ES-I3 (cell line): Measurements from ENCODE around the gene WDR49.

Experiments used
- H3K36me3 ChIP-seq: 2 replicates; pipeline ENCODE4 v1.6.1; 2013; ENCODE audit warnings: mild to moderate bottlenecking, low read length, control low read depth, moderate library complexity; ENCODE audit not compliant: insufficient read depth
- H3K4me1 ChIP-seq: 2 replicates; pipeline ENCODE4 v1.6.1; 2013; ENCODE audit warnings: mild to moderate bottlenecking, control low read depth, low read length; ENCODE audit not compliant: insufficient read depth
- H3K9ac ChIP-seq: 2 replicates; pipeline ENCODE4 v1.6.1; 2013; ENCODE audit warnings: low read depth, mild to moderate bottlenecking, low read length, moderate library complexity
- H3K9me3 ChIP-seq: 2 replicates; pipeline ENCODE4 v1.6.1; 2013; ENCODE audit warnings: mild to moderate bottlenecking, low read length, moderate library complexity; ENCODE audit not compliant: control insufficient read depth, insufficient read depth

WDR49 gene

DNA sequence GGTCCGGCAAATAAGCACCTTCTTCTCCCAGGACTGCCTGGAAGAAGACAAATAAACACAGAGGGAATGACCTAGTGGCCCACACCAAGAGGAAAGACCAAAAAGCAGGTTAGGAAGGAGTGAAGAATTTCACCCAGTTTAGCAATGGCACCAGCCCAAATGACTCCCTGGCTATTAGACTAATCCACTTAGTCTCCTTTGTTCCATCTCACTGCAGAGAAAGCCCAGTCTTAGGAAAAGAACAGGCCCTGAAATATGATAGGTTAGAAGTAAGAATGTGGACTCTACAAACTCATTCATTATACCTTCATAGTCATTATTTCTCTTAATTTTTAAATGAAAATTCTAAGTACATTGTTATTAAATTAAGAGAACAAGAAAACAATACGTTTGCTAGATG is 203.1 kb downstream of the WDR49 start:
- H3K9ac ChIP-seq = no peak overlapping the region
- no peaks in the 10 kb centered on the region for H3K9me3 ChIP-seq
- no peaks in the 10 kb centered on the region for H3K36me3 ChIP-seq
- H3K4me1 ChIP-seq = peaks cover 4% of the 10 kb centered on the region; the same call in 1 of the 2 replicates

DNA sequence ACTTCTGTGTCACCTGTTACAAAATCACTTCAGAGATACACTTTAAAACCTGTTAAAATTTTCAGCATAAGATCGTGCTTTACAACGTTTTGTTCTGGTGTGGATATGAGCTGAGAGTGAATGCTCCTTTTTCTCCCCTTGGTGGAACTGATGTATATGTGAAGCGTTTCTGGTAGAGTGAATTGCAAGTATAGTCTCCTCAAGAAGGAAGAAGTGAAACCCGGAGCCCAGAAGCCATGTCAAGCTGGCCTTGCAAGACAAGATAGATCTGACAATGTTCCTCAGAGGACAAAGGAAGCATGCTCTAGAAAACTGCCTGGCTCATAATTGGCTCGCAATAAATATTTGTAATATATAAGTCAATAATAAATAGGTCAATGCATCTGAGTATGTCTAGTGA is 203.5 kb downstream of the WDR49 start:
- peaks cover 4% of the 10 kb centered on the region; the same call in 1 of the 2 replicates for H3K4me1 ChIP-seq
- H3K36me3 ChIP-seq = no peaks in the 10 kb centered on the region
- no peak overlapping the region for H3K9ac ChIP-seq
- no peaks in the 10 kb centered on the region for H3K9me3 ChIP-seq

DNA sequence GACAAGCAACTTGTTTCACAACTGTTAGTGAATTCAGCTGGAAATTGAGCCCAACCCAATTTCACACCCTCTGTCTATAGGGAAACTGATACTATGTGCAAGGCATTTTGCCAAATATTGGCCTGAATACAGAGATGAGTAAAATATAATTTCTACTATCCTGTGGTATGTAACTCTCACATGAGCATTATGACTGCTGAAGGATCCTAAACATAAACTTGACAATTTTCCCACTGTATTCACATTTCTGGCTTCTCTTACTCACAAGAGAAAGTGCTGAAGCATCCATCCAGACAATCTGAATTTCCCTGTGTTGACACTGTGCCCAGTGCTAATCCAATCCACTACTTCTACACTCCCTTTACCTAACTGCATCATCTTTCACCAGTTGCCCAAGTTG is 208.3 kb downstream of the WDR49 start:
- no peaks in the 10 kb centered on the region for H3K9me3 ChIP-seq
- no peaks in the 10 kb centered on the region for H3K36me3 ChIP-seq
- no peak overlapping the region for H3K9ac ChIP-seq
- H3K4me1 ChIP-seq = no peaks in the 10 kb centered on the region

DNA sequence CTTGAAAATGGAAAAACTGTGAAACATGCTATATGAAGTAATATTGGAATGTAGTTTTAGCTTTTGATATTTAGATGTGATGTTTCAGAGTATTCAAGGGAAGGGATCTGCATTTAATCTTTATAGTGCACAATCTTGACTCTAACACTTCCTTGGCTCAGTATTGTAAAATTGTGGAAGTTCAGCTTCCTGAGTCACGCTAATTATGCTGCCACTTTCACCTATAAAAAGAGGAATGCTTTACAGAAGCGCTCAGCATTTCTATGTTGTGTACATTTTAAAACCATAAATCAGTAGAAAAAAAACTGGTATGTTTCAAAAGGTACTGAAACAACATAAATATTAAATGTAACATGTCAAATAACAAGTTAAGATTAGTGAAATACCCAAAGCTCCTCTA is 212.5 kb downstream of the WDR49 start:
- no peaks in the 10 kb centered on the region for H3K36me3 ChIP-seq
- H3K9me3 ChIP-seq = peaks cover 3% of the 10 kb centered on the region
- H3K9ac ChIP-seq = no peak overlapping the region

DNA sequence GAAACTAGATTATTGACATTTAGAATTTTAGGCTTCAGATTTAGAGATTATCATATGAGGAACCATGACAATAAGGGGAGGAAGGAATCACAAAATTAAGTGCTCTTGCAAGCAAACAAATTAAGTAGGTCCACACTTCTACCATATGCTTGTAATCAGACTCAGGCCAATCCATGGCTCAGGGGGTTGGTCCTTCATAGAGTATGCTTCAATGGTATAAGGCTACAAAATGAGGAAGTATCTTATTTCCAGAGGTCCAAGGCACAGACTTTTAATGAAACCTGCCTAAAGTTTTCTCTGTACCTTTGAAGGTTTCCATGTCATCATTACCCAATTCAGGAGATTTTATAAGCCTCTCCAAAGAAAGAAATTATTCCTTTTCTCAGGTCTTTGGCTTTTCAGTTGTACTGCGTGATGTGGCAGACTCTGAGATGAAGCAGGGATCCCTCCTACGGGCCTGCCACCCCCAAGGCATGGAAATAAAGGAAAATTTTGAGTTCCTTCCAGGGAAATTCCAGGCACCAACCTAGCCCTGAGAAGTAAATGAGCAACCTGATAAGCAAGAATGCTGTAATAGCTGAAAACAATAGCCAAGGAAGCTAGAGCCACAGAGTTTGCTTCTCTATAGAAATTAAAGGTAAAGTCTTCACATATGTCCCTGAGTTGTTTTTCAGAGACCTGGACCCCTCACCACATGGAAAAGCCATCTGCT is 216.2 kb downstream of the WDR49 start:
- Histone ChIP-seq H3K9ac (no peak overlapping the region), H3K36me3 (no peaks in the 10 kb centered on the region), H3K9me3 (peaks cover 3% of the 10 kb centered on the region), H3K4me1 (peaks cover 3% of the 10 kb centered on the region; the same call in 1 of the 2 replicates)

More for the DNA sequence above, 212.5 kb downstream of the WDR49 start:
- peaks cover 3% of the 10 kb centered on the region; the same call in 1 of the 2 replicates for H3K4me1 ChIP-seq
